Hepatocyte (in vitro differentiated cells): ENCODE measurements around the gene PCNA. TPM values are rescaled to one million over a fixed set of nuclear protein-coding genes. Genes with fewer than 3 reads are reported as not detected.

Experiments used
- DNase-seq: peaks from one replicate; pipeline ENCODE4 v3.0.0-alpha.2; 2016; ENCODE audit warnings: low spot score
- H2AFZ ChIP-seq: fragments of 200-600 bp; sonication (generic); 2 replicates; pipeline ENCODE4 v1.6.0; 2016; ENCODE audit warnings: antibody characterized with exemption, mild to moderate bottlenecking
- H3K27ac ChIP-seq: fragments of 200-600 bp; sonication (generic); 2 replicates; pipeline ENCODE4 v1.5.1; 2016; ENCODE audit warnings: mild to moderate bottlenecking
- H3K27me3 ChIP-seq: fragments of 200-600 bp; sonication (generic); 2 replicates; pipeline ENCODE4 v1.6.1; 2016
- H3K36me3 ChIP-seq: fragments of 200-600 bp; sonication (generic); replicated peaks from 2 replicates; pipeline ENCODE4 v1.5.1; 2016; ENCODE audit warnings: low read depth; ENCODE audit not compliant: insufficient read depth
- H3K4me1 ChIP-seq: fragments of 200-600 bp; sonication (generic); 2 replicates; pipeline ENCODE4 v1.5.1; 2016; ENCODE audit warnings: mild to moderate bottlenecking, moderate library complexity; ENCODE audit not compliant: insufficient read depth
- H3K4me2 ChIP-seq: fragments of 200-600 bp; sonication (generic); 2 replicates; pipeline ENCODE4 v1.6.0; 2016
- H3K4me3 ChIP-seq: fragments of 200-600 bp; sonication (generic); 2 replicates; pipeline ENCODE4 v1.5.1; 2016; ENCODE audit warnings: mild to moderate bottlenecking
- H3K79me2 ChIP-seq: fragments of 200-600 bp; sonication (generic); 2 replicates; pipeline ENCODE4 v1.6.0; 2017; ENCODE audit warnings: mild to moderate bottlenecking
- H3K9me2 ChIP-seq: fragments of 200-600 bp; sonication (generic); replicated peaks from 2 replicates; pipeline ENCODE4 v1.6.0; 2017; ENCODE audit warnings: mild to moderate bottlenecking; ENCODE audit not compliant: insufficient read depth
- H3K9me3 ChIP-seq: fragments of 200-600 bp; sonication (generic); 2 replicates; pipeline ENCODE4 v1.5.1; 2016; ENCODE audit warnings: low read depth, mild to moderate bottlenecking
- H4K20me1 ChIP-seq: fragments of 200-600 bp; sonication (generic); 2 replicates; pipeline ENCODE4 v1.6.0; 2016; ENCODE audit warnings: mild to moderate bottlenecking; ENCODE audit not compliant: insufficient read depth, poor library complexity, severe bottlenecking
- CTCF ChIP-seq: fragments of 200-600 bp; sonication (generic); IDR thresholded peaks from 2 replicates; pipeline ENCODE4 v1.5.1; 2016; ENCODE audit warnings: antibody characterized with exemption, mild to moderate bottlenecking; ENCODE audit not compliant: poor library complexity
- EZH2 ChIP-seq: fragments of 200-600 bp; sonication (generic); IDR thresholded peaks from 2 replicates; pipeline ENCODE4 v1.6.1; 2016; ENCODE audit warnings: antibody characterized with exemption, mild to moderate bottlenecking, borderline replicate concordance
- EZH2phosphoT487 ChIP-seq: fragments of 200-600 bp; sonication (generic); IDR thresholded peaks from one replicate; pipeline ENCODE4 v1.6.1; 2018; ENCODE audit warnings: antibody characterized with exemption, mild to moderate bottlenecking, low read depth, moderate library complexity; ENCODE audit not compliant: unreplicated experiment, severe bottlenecking
- WGBS: methylation state at CpG from one replicate; pipeline ENCODE4 v1.1.6; 2016; ENCODE audit warnings: low lambda C conversion rate; ENCODE audit errors: missing lambda C conversion rate; 5-methylcytosine and 5-hydroxymethylcytosine counted together
- polyA plus RNA-seq: library from polyadenylated mRNA; unstranded; fragments of >200 nt; fragmentation: Nextera tagmentation; extraction: Ambion mirVana; gene quantifications from 2 replicates; pipeline ENCODE4 v1.2.1, GENCODE V29; 2016
- total RNA-seq: library from RNA; depleted of rRNA; stranded (reverse); fragments of >200 nt; gene quantifications from 2 replicates; pipeline ENCODE4 v1.2.3, GENCODE V29; 2014

The PCNA gene
- total and polyA plus RNA-seq, 2 experiments from 2014 or later = 38.0 to 85.6 TPM

GRCh38 chr20:5161536-5162164 is 41.9 kb upstream of the PCNA start:
- no peaks in the 10 kb centered on the region for H3K4me1 ChIP-seq
- no peak overlapping the region for H3K4me3 ChIP-seq
- H3K79me2 ChIP-seq = peaks cover 89% of the 10 kb centered on the region
- DNase-seq = no peak
- peaks cover 15% of the 10 kb centered on the region for H4K20me1 ChIP-seq
- H3K36me3 ChIP-seq = no peaks in the 10 kb centered on the region
- H2AFZ ChIP-seq = no peak overlapping the region
- H3K27ac ChIP-seq = no peak overlapping the region
- no peaks in the 10 kb centered on the region for H3K9me3 ChIP-seq
- H3K9me2 ChIP-seq = no peaks in the 10 kb centered on the region
- no peak overlapping the region for H3K4me2 ChIP-seq
- WGBS = 86% methylated on average over 6 of the region's 6 CpGs
- TF ChIP-seq EZH2phosphoT487 (no peak), CTCF (no peak), EZH2 (no peak)
- no peaks in the 10 kb centered on the region for H3K27me3 ChIP-seq

GRCh38 chr20:5160882-5161281 is 41.1 kb upstream of the PCNA start:
- no peaks in the 10 kb centered on the region for H3K9me2 ChIP-seq
- DNase-seq = no peak
- no peaks in the 10 kb centered on the region for H3K4me1 ChIP-seq
- peaks cover 14% of the 10 kb centered on the region for H4K20me1 ChIP-seq
- H3K36me3 ChIP-seq = no peaks in the 10 kb centered on the region
- no peaks in the 10 kb centered on the region for H3K9me3 ChIP-seq
- TF ChIP-seq CTCF (no peak), EZH2 (no peak), EZH2phosphoT487 (no peak)
- H3K79me2 ChIP-seq = peaks cover 90% of the 10 kb centered on the region
- H3K4me2 ChIP-seq = no peak overlapping the region
- no peak overlapping the region for H2AFZ ChIP-seq
- no peak overlapping the region for H3K27ac ChIP-seq
- H3K4me3 ChIP-seq = no peak overlapping the region
- no peaks in the 10 kb centered on the region for H3K27me3 ChIP-seq

GRCh38 chr20:5159928-5160327 is 40.2 kb upstream of the PCNA start:
- H3K9me3 ChIP-seq = no peaks in the 10 kb centered on the region
- H3K4me1 ChIP-seq = no peaks in the 10 kb centered on the region
- no peak overlapping the region for H3K4me2 ChIP-seq
- no peaks in the 10 kb centered on the region for H3K36me3 ChIP-seq
- H3K79me2 ChIP-seq = peaks cover 90% of the 10 kb centered on the region
- H2AFZ ChIP-seq = no peak overlapping the region
- H4K20me1 ChIP-seq = peaks cover 11% of the 10 kb centered on the region
- no peak overlapping the region for H3K4me3 ChIP-seq
- H3K27me3 ChIP-seq = no peaks in the 10 kb centered on the region
- WGBS = 85% methylated on average over 3 of the region's 3 CpGs
- DNase-seq = no peak
- H3K9me2 ChIP-seq = no peaks in the 10 kb centered on the region
- H3K27ac ChIP-seq = no peak overlapping the region
- TF ChIP-seq EZH2 (no peak), EZH2phosphoT487 (no peak), CTCF (no peak)
